NCI-H1092 treated with DMSO at 0.1 percent for 48 hours (cell line): ENCODE results near the gene KRTAP10-11.
"Not testable (repeated sequence)": the region's sequence is repeated elsewhere in the genome, so short reads cannot be mapped to it uniquely, and the experiment has no call there.

Experiments
- DNase-seq: peaks from one replicate; lab custom pipeline; 2025; lab: John Stamatoyannopoulos, UW

Gene KRTAP10-11

DNA sequence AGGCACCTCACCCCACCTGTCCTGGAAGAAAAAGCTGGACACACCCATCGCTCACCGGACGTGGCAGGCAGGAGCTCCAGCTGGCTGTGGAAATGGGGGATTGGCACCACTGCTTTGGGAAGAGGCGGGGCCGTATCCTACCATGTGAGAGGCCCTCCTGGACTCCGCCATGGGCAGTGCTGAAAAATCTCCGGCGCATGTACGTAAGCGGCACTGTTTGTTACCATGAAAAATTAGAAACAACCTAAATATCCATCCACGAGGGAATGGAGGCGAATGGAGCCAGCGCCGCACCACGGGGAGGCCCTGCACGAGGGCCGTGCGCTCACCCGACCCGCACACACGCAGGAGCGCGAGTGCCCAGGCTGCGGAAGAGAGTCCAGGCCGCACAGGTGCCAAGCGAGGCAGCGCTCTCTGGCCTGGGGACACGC is 31.2 kb upstream of the KRTAP10-11 start:
- no peak for DNase-seq

DNA sequence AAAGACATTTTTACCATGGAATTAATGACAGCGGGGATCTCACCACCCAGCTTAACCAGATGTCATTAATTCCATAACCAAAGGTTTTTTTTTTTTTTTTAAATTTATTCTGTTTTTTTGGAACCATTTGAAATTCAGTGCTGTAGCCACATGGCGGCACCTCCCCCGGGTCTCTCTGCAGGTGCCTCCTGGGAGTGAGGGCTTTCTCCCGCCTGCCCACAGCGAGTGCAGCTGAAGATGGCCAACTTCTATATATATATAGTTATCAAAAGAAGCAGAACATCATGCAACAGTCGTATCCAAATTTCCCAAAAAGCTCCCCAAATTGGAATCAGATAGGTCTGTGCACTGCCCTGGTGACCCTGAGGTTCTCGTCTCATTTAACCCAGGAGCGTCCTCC is 30.7 kb upstream of the KRTAP10-11 start:
- no peak for DNase-seq

DNA sequence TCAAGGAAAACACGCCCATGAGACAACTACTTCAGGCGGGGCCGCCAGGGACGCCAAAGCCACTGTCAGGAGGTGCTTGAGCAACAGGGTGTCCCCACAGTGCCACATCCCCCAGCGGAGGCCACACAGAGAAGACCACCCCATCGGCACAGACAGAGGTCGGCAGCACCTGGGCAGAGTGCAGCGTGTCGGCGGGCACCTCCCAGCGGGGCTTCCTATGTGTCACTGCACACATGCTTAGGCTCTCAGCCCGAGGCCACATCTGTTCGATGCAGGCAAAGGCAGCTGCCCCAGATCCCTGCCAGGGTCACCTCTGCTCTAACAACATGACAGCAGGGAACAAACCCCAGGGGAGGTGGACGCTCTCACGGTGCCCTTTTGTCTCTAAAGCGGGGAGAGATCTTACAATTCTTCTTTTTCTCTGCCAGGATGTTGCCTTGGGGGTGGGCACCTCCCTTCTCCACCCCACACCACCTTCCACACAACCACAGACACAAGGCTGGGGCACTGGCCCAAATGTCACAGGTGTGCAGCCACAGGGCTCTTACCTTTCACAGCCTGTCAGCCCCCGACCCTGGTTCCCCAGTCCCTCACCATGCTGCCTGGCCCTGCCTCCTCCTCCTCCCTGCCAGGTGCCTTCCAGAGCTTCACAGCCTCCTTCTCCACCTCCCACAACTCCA is 30.2 kb upstream of the KRTAP10-11 start:
- peak; percentile 27 for DNase-seq

- DNase-seq: no peak
These were observed 29.7 kb upstream of the KRTAP10-11 start for GRCh38 chr21:44616591-44616926.

DNA sequence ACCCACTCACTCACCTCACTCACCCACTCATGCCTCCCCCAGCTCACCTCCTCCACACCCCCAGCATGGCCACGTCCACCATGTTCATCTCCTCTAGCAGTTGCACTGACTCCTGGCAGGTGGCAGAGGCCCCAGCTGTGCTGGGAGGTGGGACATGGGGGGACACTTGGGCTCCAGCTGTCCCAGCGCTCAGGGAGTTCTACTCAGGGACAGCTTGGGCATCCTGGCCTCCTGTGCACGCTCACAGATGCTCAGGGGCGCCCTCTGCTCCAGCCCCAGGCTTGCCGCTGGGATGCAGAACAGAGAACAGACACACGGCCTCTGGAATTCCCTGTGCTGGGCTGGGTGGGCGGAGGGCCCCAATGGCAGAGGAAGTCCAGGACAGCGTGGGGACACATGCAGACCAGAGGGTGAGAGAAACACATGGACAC is 29.1 kb upstream of the KRTAP10-11 start:
- no peak for DNase-seq

GRCh38 chr21:44618504-44618903 is 27.7 kb upstream of the KRTAP10-11 start:
- DNase-seq: no peak

- DNase-seq: no peak
These were observed 27.3 kb upstream of the KRTAP10-11 start for GRCh38 chr21:44618909-44619308.

DNA sequence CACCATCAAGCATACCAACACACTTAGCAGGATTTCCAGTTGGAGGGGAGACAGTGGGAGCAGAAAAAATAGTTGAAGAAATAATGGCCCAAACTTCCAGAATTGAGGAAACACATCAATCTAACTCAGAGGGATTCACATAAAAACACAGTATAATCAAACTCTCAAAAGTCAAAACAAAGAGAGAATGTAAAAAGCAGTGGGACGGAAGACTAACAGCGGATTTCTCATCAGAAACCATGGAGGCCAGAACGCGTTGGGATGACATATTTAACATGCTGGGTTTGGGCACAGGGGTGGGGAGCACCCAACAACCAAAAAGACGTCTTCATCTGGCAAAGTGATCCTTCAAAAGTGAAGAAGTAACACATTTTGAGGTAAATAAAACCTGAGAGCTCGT is 26.3 kb upstream of the KRTAP10-11 start:
- no peak for DNase-seq

GRCh38 chr21:44623575-44623974 is 22.6 kb upstream of the KRTAP10-11 start:
- DNase-seq: no peak

- no peak for DNase-seq
These were observed 20.5 kb upstream of the KRTAP10-11 start for GRCh38 chr21:44625756-44626155.

DNA sequence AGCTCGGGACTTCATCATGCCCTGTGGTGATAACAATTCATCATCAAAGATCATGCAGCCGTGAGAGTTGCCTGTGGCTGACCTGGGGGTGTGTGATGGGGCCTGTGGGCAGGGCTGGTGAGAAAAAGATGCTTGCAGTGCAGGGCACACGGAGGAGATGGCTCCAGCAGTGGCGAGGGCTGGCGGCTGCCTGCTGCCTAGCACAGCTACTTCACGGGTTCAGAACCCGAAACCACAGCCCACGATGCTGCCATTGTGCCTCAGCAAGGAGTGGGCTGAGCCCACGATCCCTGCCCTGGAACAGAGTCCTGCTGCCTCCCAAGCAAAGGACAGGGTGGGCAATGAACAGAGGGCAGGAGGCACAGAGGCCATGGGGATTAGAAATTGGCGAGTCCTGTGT is 20.0 kb upstream of the KRTAP10-11 start:
- no peak for DNase-seq

- no peak for DNase-seq
These were observed 19.5 kb upstream of the KRTAP10-11 start, which contains the start of gene KRTAP10-9 for GRCh38 chr21:44626673-44627143. Gene KRTAP10-9, plus strand, starts transcription at chr21:44627093. Its CDS starts 79 bp downstream, at chr21:44627172.

DNA sequence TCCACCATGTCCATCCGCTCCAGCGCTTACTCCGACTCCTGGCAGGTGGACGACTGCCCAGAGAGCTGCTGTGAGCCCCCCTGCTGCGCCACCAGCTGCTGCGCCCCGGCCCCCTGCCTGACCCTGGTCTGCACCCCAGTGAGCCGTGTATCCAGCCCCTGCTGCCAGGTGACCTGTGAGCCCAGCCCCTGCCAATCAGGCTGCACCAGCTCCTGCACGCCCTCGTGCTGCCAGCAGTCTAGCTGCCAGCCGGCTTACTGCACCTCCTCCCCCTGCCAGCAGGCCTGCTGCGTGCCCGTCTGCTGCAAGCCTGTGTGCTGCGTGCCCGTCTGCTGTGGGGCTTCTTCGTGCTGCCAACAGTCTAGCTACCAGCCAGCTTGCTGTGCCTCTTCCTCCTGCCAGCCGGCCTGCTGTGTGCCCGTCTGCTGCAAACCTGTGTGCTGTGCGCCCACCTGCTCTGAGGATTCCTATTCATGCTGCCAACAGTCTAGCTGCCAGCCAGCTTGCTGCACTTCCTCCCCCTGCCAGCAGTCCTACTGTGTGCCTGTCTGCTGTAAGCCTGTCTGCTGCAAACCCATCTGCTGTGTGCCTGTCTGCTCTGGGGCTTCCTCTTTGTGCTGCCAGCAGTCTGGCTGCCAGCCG is 18.9 kb upstream of the KRTAP10-11 start:
- not testable (repeated sequence) for DNase-seq

GRCh38 chr21:44627831-44628233 is 18.4 kb upstream of the KRTAP10-11 start:
- DNase-seq: not testable (repeated sequence)

DNA sequence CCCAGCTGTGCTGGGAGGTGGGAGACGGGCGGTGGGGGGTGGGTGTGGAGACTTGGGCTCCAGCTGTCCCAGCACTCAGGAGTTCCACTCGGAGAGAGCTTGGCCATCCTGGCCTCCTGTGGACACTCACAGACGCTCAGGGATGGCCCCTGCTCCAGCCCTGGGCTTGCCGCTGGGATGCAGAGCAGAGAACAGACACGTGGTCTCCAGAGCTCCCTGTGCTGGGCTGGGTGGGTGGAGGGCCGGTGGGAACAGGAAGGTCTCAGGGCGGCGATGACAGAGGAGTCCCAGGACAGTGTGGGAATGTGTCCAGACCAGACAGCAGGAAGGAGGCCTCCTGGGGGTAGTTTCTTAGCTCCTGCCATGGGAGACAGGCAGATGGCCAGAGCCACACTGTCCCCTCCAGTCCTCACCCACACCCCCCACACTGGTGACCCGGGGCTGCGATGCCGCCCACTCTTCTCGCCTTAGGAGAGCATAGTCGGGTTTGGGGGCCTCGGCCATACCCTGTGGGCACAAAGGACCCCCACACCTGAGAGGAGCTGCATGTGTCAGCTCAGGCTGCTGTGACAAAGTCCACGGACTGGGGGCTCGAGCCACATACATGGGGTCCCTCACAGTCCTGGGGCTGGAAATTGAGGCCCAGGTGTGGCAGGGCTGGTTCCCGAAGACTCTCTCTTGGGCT is 17.4 kb upstream of the KRTAP10-11 start:
- no peak for DNase-seq

- DNase-seq: no peak
These were observed 15.8 kb upstream of the KRTAP10-11 start for GRCh38 chr21:44630440-44630839.

- DNase-seq: no peak
These were observed 14.1 kb upstream of the KRTAP10-11 start for GRCh38 chr21:44632067-44632466.

DNA sequence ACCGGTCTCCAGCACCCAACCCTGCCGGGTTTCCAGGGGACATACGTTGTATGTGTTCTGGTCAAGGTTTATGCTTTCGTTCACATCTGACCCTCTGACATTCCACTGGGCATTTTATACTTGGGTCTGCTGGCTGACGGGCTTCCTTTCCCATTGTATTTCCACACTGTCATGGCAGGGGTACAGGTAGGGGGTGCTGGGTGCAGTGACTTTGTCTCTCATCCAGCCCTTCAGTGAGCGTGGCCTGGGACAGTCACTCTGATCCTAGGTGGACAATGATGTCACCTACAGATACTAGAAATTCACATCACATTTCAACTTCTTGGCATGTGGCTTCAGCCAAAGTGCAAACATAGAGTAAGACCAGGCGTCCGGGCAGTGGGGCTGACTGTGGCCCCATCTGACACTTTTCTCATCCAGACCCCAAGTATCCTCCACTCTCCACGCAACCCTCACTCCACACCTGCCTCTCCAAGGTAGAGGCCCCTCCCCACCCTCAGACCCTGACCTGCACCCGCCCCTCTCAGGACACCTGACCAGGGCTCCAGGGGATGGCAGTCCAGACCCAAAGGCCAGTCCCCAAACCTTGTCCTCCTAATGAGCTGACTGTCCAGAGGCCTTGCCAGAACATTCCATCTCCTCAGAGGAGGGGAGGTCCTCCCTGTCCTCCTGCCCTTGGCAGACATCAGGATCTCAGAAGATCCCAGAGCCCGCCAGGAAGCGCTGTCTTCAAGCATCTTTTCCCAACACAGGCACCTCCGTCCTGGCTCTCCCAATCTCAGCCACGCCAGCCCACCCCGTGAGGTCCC is 9.8 kb upstream of the KRTAP10-11 start:
- no peak for DNase-seq

GRCh38 chr21:44637018-44637850 is 9.0 kb upstream of the KRTAP10-11 start, which contains the start of gene KRTAP10-10:
Gene KRTAP10-10, plus strand, starts transcription at chr21:44637356. Its CDS starts 62 bp downstream, at chr21:44637418.
- no peak for DNase-seq

GRCh38 chr21:44637851-44638348 is 8.3 kb upstream of the KRTAP10-11 start:
- DNase-seq: not testable (repeated sequence)
